OCI-LY7 (cell line): ENCODE measurements around the gene ZSCAN2. TPM values are rescaled to one million over a fixed set of nuclear protein-coding genes. Genes with fewer than 3 reads are reported as not detected.

Source experiments
- BruUV-seq: library from RNA; stranded (reverse); fragments of 400-500 nt; replicated peaks from 2 replicates; lab custom pipeline; 2021; lab: Mats Ljungman, UMichigan
- CTCF ChIA-PET: fragments of 300-600 bp; sonication (Branson Sonifier 250); formaldehyde crosslinking; loops from one replicate; lab custom pipeline; 2022; ENCODE audit warnings: antibody characterized with exemption; ENCODE audit not compliant: unreplicated experiment; lab: Charles Lee
- POLR2A ChIA-PET: fragments of 300-600 bp; sonication (Branson Sonifier 250); formaldehyde crosslinking; loops from one replicate; lab custom pipeline; 2022; ENCODE audit warnings: antibody characterized with exemption; lab: Charles Lee
- DNase-seq: peaks from one replicate; pipeline ENCODE4 v3.0.0-alpha.2; 2015; ENCODE audit warnings: low spot score
- H2AFZ ChIP-seq: fragments of 200-600 bp; sonication (generic), shearing (Covaris generic); 2 replicates; pipeline ENCODE4 v1.6.1; 2014; ENCODE audit warnings: mild to moderate bottlenecking, antibody characterized with exemption, low read length, moderate library complexity
- H3K27ac ChIP-seq: fragments of 200-600 bp; sonication (generic); 2 replicates; pipeline ENCODE4 v1.5.1; 2014; ENCODE audit warnings: mixed run types, low read depth, mild to moderate bottlenecking, moderate library complexity, low read length, inconsistent platforms; ENCODE audit not compliant: poor library complexity, severe bottlenecking
- H3K36me3 ChIP-seq: fragments of 200-600 bp; sonication (generic); 2 replicates; pipeline ENCODE4 v1.6.1; 2014; ENCODE audit warnings: mild to moderate bottlenecking, antibody characterized with exemption, low read length, moderate library complexity, mixed read lengths; ENCODE audit not compliant: insufficient read depth
- H3K4me1 ChIP-seq: fragments of 200-600 bp; sonication (generic); 2 replicates; pipeline ENCODE4 v1.5.1; 2014; ENCODE audit warnings: mild to moderate bottlenecking, low read length; ENCODE audit not compliant: insufficient read depth, poor library complexity, severe bottlenecking
- H3K4me2 ChIP-seq: fragments of 200-600 bp; sonication (generic); 2 replicates; pipeline ENCODE4 v1.6.1; 2014; ENCODE audit warnings: mild to moderate bottlenecking, low read length
- H3K4me3 ChIP-seq: fragments of 200-600 bp; sonication (generic); 2 replicates; pipeline ENCODE4 v1.5.1; 2014; ENCODE audit warnings: mild to moderate bottlenecking, low read depth, low read length; ENCODE audit not compliant: poor library complexity, severe bottlenecking
- H3K79me2 ChIP-seq: fragments of 200-600 bp; sonication (generic); 2 replicates; pipeline ENCODE4 v1.6.1; 2016; ENCODE audit warnings: low read depth, mild to moderate bottlenecking, low read length, moderate library complexity, mixed read lengths; ENCODE audit not compliant: insufficient read depth
- H3K9me2 ChIP-seq: fragments of 200-600 bp; sonication (generic); 2 replicates; pipeline ENCODE4 v1.6.1; 2016; ENCODE audit warnings: mild to moderate bottlenecking, low read length, mixed read lengths; ENCODE audit not compliant: insufficient read depth
- H3K9me3 ChIP-seq: fragments of 200-600 bp; sonication (generic); 2 replicates; pipeline ENCODE4 v1.6.1; 2014; ENCODE audit warnings: mild to moderate bottlenecking, mixed run types, low read length, mixed read lengths
- H4K20me1 ChIP-seq: fragments of 200-600 bp; sonication (generic); 2 replicates; pipeline ENCODE4 v1.6.1; 2014; ENCODE audit warnings: mild to moderate bottlenecking, antibody characterized with exemption, low read length, moderate library complexity, mixed read lengths; ENCODE audit not compliant: insufficient read depth
- CTCF ChIP-seq: fragments of 200-600 bp; sonication (generic); conservative IDR thresholded peaks from 2 replicates; pipeline ENCODE4 v1.5.1; 2014; ENCODE audit warnings: mild to moderate bottlenecking, antibody characterized with exemption, low read length, moderate library complexity, mixed read lengths
- EZH2phosphoT487 ChIP-seq: fragments of 200-600 bp; sonication (generic); IDR thresholded peaks from 2 replicates; pipeline ENCODE4 v1.6.1; 2018; ENCODE audit warnings: low read depth, borderline replicate concordance, mild to moderate bottlenecking, mixed run types, antibody characterized with exemption, low read length, moderate library complexity, mixed read lengths
- intact Hi-C: fragments of 100-400 bp; cut with micrococcal nuclease; formaldehyde crosslinking; loops from one replicate; pipeline ENCODE4 v1.10.0; 2022; ENCODE audit not compliant: unreplicated experiment
- total RNA-seq, 2 experiments: library from RNA; depleted of rRNA in 1 of 2; stranded (reverse); fragments of >200 nt in 1 of 2; shearing (Covaris generic) in 1 of 2; gene quantifications; 2 replicates each; pipeline ENCODE4 v1.2.3, GENCODE V29; 2014 to 2022

Gene ZSCAN2
- total RNA-seq, 2 experiments from 2014 or later: 12.0 to 12.4 TPM

DNA sequence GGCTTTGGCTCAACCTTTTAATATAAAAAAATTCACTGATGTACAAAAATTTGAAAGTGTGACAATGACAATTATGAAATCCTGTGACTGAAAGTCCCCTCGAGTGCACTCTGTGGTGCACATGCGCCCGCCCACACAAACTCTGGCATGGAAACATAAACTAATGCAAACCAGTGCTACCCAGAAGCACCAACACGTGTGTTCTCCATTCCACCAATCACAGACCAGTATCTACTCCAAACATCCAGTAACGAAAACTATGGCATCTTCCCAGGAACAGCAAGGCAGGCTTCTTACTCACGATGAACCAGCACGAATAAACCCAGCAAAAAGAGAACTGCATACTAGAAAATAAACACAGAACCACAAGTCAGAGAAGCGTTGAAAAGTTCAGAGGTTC lies 68.9 kb downstream of the ZSCAN2 start:
- no peaks in the 10 kb centered on the region for H3K9me3 ChIP-seq
- H4K20me1 ChIP-seq: no peaks in the 10 kb centered on the region
- TF ChIP-seq CTCF (no peak), EZH2phosphoT487 (no peak)
- intact Hi-C loops: no loop called here
- no TSS peak for BruUV-seq
- H3K27ac ChIP-seq: no peak overlapping the region
- ChIA-PET POLR2A (interaction anchor here (0.6 kb wide), 2 partner anchors 10 to 16 kb away, joined by 3 to 9 read pairs; no protein-coding TSS in a partner anchor), CTCF (no interaction called here)
- peaks cover 67% of the 10 kb centered on the region for H3K36me3 ChIP-seq
- H3K9me2 ChIP-seq: no peaks in the 10 kb centered on the region
- no peaks in the 10 kb centered on the region for H3K4me1 ChIP-seq
- H2AFZ ChIP-seq: no peak overlapping the region
- DNase-seq: no peak
- H3K79me2 ChIP-seq: no peaks in the 10 kb centered on the region
- no peak overlapping the region for H3K4me2 ChIP-seq
- H3K4me3 ChIP-seq: no peak overlapping the region

DNA sequence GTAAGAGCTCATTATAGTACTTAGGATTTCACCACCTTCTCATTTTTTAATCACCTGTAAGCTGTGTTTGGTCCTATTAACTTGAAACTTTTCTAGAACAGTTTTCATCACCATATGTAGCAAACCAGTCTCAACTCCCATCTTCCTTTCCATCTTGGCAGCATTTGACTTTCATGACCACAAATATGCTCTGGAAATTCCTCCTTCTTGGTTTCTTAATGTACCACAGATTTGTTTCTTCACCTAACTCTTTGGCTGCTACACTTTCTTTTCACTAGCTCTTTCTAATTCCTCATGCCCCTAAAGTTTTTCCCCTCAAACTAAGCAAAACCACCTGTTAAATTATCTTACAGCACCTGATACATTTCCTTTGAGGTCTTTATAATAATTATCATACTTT lies 70.4 kb downstream of the ZSCAN2 start:
- no peaks in the 10 kb centered on the region for H3K79me2 ChIP-seq
- H3K9me3 ChIP-seq: no peaks in the 10 kb centered on the region
- BruUV-seq: no TSS peak
- H3K36me3 ChIP-seq: peaks cover 70% of the 10 kb centered on the region
- H3K4me2 ChIP-seq: no peak overlapping the region
- no peaks in the 10 kb centered on the region for H4K20me1 ChIP-seq
- CTCF ChIA-PET: no interaction called here
- intact Hi-C loops: no loop called here
- POLR2A ChIA-PET: interaction anchor here (0.6 to 1.1 kb wide), 6 partner anchors 11 to 1480 kb away, joined by 3 to 4 read pairs (median 3); no protein-coding TSS in a partner anchor
- H3K4me1 ChIP-seq: no peaks in the 10 kb centered on the region
- H3K9me2 ChIP-seq: no peaks in the 10 kb centered on the region
- no peak overlapping the region for H3K4me3 ChIP-seq
- no peak overlapping the region for H3K27ac ChIP-seq
- no peak for DNase-seq
- TF ChIP-seq EZH2phosphoT487: no peak
- no peak for TF ChIP-seq CTCF
- no peak overlapping the region for H2AFZ ChIP-seq

Other genes starting within 250 kb of the ZSCAN2 start
- gene WDR73, start 53.3 kb downstream of the ZSCAN2 start, total RNA-seq (2014; rRNA removed; shearing (Covaris generic)): 29.7 and 38.1 TPM in 2 replicates
- 28.7 TPM in 2 replicates for gene WDR73, start 53.3 kb downstream of the ZSCAN2 start, total RNA-seq (2022)
- gene NMB, start 57.2 kb downstream of the ZSCAN2 start, total RNA-seq (2014; rRNA removed; shearing (Covaris generic)): 5.3 and 10.3 TPM in 2 replicates
- gene NMB, start 57.2 kb downstream of the ZSCAN2 start, total RNA-seq (2022): 6.6 and 8.7 TPM in 2 replicates
- gene SEC11A, start 115.1 kb downstream of the ZSCAN2 start, total RNA-seq (2014; rRNA removed; shearing (Covaris generic)): 41.4 and 47.0 TPM in 2 replicates
- 87.6 and 93.6 TPM in 2 replicates for gene SEC11A, start 115.1 kb downstream of the ZSCAN2 start, total RNA-seq (2022)
- gene ZNF592, start 147.6 kb downstream of the ZSCAN2 start, total RNA-seq (2014; rRNA removed; shearing (Covaris generic)): 17.1 and 23.0 TPM in 2 replicates
- 41.3 and 42.5 TPM in 2 replicates for gene ZNF592, start 147.6 kb downstream of the ZSCAN2 start, total RNA-seq (2022)
- gene ALPK3, start 216.3 kb downstream of the ZSCAN2 start, total RNA-seq (2014; rRNA removed; shearing (Covaris generic)): 0.16 and 1.8 TPM in 2 replicates
- 0.15 and 0.23 TPM in 2 replicates for gene ALPK3, start 216.3 kb downstream of the ZSCAN2 start, total RNA-seq (2022)